Retinal pigment epithelial cell (primary cell): ENCODE data around the gene FTO.
"Not testable (repeated sequence)": the region's sequence is repeated elsewhere in the genome, so short reads cannot be mapped to it uniquely, and the experiment has no call there.

Source experiments
- DNase-seq: peaks from one replicate; pipeline ENCODE4 v3.0.0-alpha.2; 2010; ENCODE audit warnings: low read depth
- H3K4me3 ChIP-seq: 2 replicates; pipeline ENCODE4 v1.5.1; 2011; ENCODE audit warnings: mild to moderate bottlenecking, low read length, control low read depth, moderate library complexity
- TF ChIP-seq, protein P1 (sequence below): conservative IDR thresholded peaks from 2 replicates; pipeline ENCODE4 v1.5.1; 2011; ENCODE audit warnings: low read depth, low read length, control low read depth, inconsistent platforms

The FTO gene

DNA sequence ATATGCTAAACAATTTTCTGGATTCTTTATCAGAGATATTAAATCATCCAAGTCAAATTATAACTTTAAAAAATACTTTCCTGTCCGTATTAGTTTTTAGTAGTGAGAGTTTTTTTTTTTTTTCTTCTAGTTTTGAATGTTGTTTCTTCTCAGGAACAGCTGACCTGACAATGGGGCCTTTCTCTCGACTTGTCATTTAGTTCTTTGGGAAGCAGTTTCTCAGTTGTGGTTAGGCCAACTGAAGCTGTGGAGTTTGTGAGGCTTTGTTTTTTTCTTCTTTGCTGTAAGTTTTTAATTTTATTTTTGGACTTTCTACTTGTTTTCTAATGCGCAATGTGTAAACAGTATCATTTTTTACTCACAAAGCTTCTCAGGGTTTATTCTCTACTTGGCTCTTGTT is 140.8 kb downstream of the FTO start:
- no peak overlapping the region for H3K4me3 ChIP-seq
- TF ChIP-seq, protein P1, sequence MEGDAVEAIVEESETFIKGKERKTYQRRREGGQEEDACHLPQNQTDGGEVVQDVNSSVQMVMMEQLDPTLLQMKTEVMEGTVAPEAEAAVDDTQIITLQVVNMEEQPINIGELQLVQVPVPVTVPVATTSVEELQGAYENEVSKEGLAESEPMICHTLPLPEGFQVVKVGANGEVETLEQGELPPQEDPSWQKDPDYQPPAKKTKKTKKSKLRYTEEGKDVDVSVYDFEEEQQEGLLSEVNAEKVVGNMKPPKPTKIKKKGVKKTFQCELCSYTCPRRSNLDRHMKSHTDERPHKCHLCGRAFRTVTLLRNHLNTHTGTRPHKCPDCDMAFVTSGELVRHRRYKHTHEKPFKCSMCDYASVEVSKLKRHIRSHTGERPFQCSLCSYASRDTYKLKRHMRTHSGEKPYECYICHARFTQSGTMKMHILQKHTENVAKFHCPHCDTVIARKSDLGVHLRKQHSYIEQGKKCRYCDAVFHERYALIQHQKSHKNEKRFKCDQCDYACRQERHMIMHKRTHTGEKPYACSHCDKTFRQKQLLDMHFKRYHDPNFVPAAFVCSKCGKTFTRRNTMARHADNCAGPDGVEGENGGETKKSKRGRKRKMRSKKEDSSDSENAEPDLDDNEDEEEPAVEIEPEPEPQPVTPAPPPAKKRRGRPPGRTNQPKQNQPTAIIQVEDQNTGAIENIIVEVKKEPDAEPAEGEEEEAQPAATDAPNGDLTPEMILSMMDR: no peak
- DNase-seq: no peak

DNA sequence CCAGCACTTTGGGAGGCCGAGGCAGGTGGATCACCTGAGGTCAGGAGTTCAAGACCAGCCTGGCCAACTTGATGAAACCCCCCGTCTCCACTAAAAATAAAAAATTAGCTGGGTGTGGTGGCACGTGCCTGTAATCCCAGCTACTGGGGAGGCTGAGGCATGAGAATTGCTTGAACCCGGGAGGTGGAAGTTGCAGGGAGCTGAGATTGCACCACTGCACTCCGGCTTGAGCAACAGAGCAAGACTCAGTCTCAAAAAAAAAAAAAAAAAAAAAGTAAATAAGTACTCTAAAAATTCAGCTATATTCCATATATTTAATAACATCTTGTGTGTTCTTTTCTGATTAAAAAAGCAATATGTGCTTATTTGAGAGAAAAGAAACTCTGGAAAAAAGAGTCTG is 142.6 kb downstream of the FTO start:
- not testable (repeated sequence) for DNase-seq, H3K4me3 ChIP-seq

DNA sequence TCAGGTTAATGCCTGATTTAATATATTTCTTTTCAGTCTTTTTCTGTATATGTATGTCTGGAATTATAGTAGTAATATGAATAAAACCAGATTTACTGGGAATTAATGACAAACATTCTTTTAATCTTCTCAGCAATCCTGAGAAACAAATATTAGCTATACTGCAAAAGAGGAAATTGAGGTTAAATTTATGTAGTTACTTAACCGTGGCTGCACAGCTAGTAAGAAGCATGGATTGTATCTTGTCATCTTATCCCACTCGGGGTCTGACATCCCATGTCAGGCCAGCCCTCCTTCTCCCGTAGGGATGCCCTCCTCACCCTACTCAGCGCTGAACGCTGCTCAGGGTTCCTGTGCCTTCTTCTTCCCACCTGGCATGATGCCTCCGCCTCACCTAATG is 143.0 kb downstream of the FTO start:
- TF ChIP-seq, protein P1: no peak
- H3K4me3 ChIP-seq: no peak overlapping the region
- no peak for DNase-seq

DNA sequence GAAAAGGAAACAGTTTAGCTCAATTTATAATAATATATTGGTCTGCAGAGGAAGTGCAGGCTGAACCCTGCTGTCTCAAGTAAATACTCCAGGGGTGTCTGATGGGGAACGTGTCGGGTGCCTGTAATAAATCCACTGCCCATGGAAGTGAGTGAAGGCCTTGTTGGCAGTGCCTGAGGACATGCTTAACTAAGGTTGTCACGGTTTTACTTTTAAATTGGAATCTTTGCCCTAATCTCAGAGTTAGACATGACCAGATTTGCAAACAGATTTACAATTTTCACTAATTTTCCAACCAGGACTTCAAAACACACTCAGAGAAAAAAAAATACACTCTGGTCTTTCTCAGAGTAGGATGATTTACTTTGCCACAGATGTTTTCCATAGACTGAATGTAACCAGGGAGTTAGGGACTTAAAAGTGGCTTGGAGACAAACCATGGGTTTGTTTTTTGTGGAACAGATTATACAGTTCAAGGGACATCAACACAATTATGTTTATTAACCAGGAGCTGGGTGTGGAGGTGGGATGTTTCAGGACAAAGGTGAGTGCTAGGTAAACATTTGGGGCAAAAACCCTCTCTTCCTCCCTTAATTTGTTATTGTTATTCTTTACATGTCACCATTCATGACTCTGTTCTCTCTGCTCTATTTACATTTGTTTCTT is 144.5 kb downstream of the FTO start:
- TF ChIP-seq, protein P1: no peak

DNA sequence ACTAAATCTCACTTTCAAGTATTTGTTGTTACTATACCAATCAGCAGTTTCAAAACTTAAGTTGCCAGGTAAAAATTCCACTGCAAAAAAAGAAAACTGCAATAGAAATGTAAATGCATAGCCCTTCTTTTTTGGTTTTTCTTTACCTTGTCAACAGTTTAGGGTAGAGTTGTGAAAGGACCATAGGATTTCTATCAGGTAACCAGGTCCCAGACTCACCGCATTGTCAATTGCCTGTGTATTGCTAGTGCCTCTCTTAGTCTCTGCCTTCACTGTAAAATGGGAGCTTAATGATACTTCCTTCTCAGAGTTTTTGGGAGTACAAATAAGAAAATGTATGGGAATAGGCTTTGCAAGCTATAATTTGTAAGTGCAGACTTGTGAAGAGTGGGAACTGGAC is 145.0 kb downstream of the FTO start:
- H3K4me3 ChIP-seq: no peak overlapping the region
- TF ChIP-seq, protein P1: no peak
- no peak for DNase-seq

More for the DNA sequence above, 144.5 kb downstream of the FTO start:
- H3K4me3 ChIP-seq: no peak overlapping the region
- no peak for DNase-seq

DNA sequence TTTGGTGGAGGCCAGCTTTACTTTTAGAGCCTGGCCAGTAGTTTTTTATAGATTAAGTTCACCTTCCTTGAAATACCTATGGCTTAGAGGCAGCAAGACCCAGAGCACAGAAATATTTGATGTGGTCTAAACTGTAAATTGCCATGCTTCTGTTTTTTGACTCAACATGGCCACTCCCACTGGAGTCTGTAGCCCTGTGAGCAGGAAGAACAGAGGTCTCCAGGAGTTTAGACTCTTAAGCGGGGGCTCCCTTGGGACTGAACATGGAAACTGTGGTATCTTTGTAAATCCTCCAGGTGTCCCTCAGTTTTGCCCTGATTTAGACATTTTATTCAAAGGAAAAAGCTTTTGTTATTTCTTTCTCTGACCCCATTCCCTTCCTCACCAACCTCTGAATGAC is 145.6 kb downstream of the FTO start:
- no peak for DNase-seq
- H3K4me3 ChIP-seq: no peak overlapping the region
- TF ChIP-seq, protein P1: no peak

DNA sequence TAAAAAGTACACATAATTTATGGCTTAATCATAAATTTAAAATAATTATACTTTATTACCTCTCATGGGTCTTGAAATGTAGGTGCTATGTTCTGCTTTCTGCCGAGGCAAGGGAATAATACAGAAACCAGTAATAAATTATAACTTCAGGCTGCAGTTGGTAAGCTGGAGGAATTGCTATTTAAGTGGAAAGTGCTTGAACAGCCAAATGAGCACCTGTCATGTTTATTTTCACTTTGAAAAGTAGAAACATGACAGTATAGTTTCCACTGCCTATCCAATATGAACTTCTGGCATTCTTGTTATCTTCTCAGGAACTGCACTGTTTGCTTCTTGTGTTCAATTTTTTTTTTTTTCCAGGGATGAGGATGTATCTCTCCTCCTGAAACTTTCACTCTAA is 146.0 kb downstream of the FTO start:
- TF ChIP-seq, protein P1: no peak
- H3K4me3 ChIP-seq: no peak overlapping the region
- no peak for DNase-seq
